Mesendoderm (in vitro differentiated cells): ENCODE results near the gene TRMT11.
"Not testable (repeated sequence)": the region's sequence is repeated elsewhere in the genome, so short reads cannot be mapped to it uniquely, and the experiment has no call there.

Experiments used
- DNase-seq: peaks from one replicate; pipeline ENCODE4 v3.0.0; 2013
- H2AK5ac ChIP-seq: 2 replicates; pipeline ENCODE4 v1.6.1; 2013; ENCODE audit warnings: low read length, inconsistent platforms
- H2BK120ac ChIP-seq: 2 replicates; pipeline ENCODE4 v1.6.1; 2013; ENCODE audit warnings: low read depth, mild to moderate bottlenecking, low read length, moderate library complexity, mixed read lengths
- H2BK15ac ChIP-seq: replicated peaks from 2 replicates; pipeline ENCODE4 v1.6.1; 2013; ENCODE audit warnings: low read depth, mild to moderate bottlenecking, moderate library complexity
- H2BK5ac ChIP-seq: 2 replicates; pipeline ENCODE4 v1.6.1; 2013; ENCODE audit warnings: low read length, inconsistent platforms
- H3K18ac ChIP-seq: 2 replicates; pipeline ENCODE4 v1.6.1; 2013; ENCODE audit warnings: mild to moderate bottlenecking, low read length, mixed read lengths
- H3K23ac ChIP-seq: one replicate; pipeline ENCODE4 v1.6.1; 2013; ENCODE audit warnings: low read length
- H3K27ac ChIP-seq: 2 replicates; pipeline ENCODE4 v1.5.1; 2013; ENCODE audit warnings: low read depth, mild to moderate bottlenecking, inconsistent platforms, low read length, moderate library complexity
- H3K27me3 ChIP-seq: 2 replicates; pipeline ENCODE4 v1.6.1; 2013; ENCODE audit warnings: low read length, control low read depth, mild to moderate bottlenecking, inconsistent platforms; ENCODE audit not compliant: insufficient read depth, poor library complexity
- H3K36me3 ChIP-seq: 2 replicates; pipeline ENCODE4 v1.6.1; 2013; ENCODE audit warnings: low read length, inconsistent platforms; ENCODE audit not compliant: control insufficient read depth, insufficient read depth
- H3K4ac ChIP-seq: one replicate; pipeline ENCODE4 v1.6.1; 2013; ENCODE audit warnings: low read depth, mild to moderate bottlenecking, low read length, moderate library complexity
- H3K4me1 ChIP-seq: 2 replicates; pipeline ENCODE4 v1.6.1; 2013; ENCODE audit warnings: low read depth, low read length, inconsistent platforms; ENCODE audit not compliant: control insufficient read depth
- H3K4me2 ChIP-seq: 2 replicates; pipeline ENCODE4 v1.6.1; 2013; ENCODE audit warnings: low read length
- H3K4me3 ChIP-seq: 2 replicates; pipeline ENCODE4 v1.5.1; 2013; ENCODE audit warnings: mild to moderate bottlenecking, low read length
- H3K56ac ChIP-seq: one replicate; pipeline ENCODE4 v1.6.1; 2013; ENCODE audit warnings: low read length
- H3K79me1 ChIP-seq: 2 replicates; pipeline ENCODE4 v1.6.1; 2013; ENCODE audit warnings: low read length, inconsistent platforms
- H3K79me2 ChIP-seq: 2 replicates; pipeline ENCODE4 v1.6.1; 2013; ENCODE audit warnings: mild to moderate bottlenecking, low read length; ENCODE audit not compliant: control insufficient read depth, insufficient read depth
- H3K9ac ChIP-seq: 2 replicates; pipeline ENCODE4 v1.6.1; 2013; ENCODE audit warnings: low read length, inconsistent platforms
- H4K5ac ChIP-seq: one replicate; pipeline ENCODE4 v1.6.1; 2013; ENCODE audit warnings: low read length
- H4K8ac ChIP-seq: one replicate; pipeline ENCODE4 v1.6.1; 2013; ENCODE audit warnings: low read depth, mild to moderate bottlenecking, control low read depth, low read length, moderate library complexity
- WGBS: extraction: QIAGEN DNeasy Blood & Tissue Kit; methylation state at CpG from one replicate; pipeline ENCODE4 v1.1.7; 2013; ENCODE audit warnings: low lambda C conversion rate, missing lambda C conversion rate; ENCODE audit not compliant: insufficient coverage; ENCODE audit errors: extremely low coverage; 5-methylcytosine and 5-hydroxymethylcytosine counted together

Gene TRMT11

DNA sequence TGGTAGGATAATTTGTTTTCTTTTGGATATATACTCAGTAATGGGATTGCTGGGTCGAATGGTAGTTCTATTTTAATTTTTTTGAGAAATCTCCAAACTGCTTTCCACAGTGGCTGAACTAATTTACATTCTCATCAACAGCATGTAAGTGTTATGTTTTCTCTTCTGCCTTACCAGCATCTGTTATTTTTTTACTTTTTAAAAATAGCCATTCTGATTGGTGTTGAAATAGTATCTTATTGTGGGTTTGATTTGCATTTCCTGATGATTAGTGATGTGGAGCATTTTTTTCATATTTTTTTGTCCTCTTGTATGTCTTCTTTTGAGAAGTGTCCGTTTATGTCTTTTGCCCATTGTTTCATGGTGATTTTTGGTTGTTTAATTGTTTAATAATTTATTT is 17.8 kb upstream of the TRMT11 start:
- Histone ChIP-seq H4K5ac (no peak overlapping the region), H3K9ac (no peak overlapping the region), H3K36me3 (no peaks in the 10 kb centered on the region), H3K4ac (no peak overlapping the region), H3K56ac (no peak overlapping the region), H3K79me1 (no peaks in the 10 kb centered on the region), H2AK5ac (no peak overlapping the region), H3K18ac (no peak overlapping the region), H4K8ac (no peak overlapping the region), H3K23ac (no peak overlapping the region), H3K4me1 (no peaks in the 10 kb centered on the region), H3K27ac (no peak overlapping the region), H3K27me3 (no peaks in the 10 kb centered on the region), H3K79me2 (no peaks in the 10 kb centered on the region), H2BK15ac (no peak overlapping the region), H2BK120ac (no peak overlapping the region), H3K4me2 (no peak overlapping the region), H3K4me3 (no peak overlapping the region), H2BK5ac (no peak overlapping the region)
- no CpG with 5 or more reads among the region's 2 CpGs for WGBS
- no peak for DNase-seq

DNA sequence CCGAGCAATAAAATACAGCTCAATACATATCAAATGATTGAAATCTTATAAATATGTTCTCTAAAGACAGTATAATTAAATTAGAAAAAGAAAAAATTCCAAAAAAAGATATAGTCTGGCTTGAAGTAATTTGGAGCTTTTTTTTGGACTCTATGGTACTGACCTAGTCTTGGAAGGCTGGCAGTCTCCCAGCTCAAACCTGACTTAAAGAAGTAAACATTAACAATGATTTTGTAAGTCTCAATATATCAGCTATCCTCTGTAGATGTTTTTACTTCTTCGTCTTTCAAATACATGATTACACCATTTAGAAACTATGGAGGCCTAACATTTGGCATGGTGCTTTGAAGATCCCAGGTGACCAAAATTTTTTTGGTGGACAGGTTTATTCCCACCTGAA is 15.6 kb upstream of the TRMT11 start:
- Histone ChIP-seq H3K79me2 (no peaks in the 10 kb centered on the region), H3K4me3 (no peak overlapping the region), H3K4me1 (no peaks in the 10 kb centered on the region), H2BK5ac (no peak overlapping the region), H3K23ac (no peak overlapping the region), H3K4ac (no peak overlapping the region), H3K9ac (no peak overlapping the region), H3K56ac (no peak overlapping the region), H3K36me3 (no peaks in the 10 kb centered on the region), H3K27ac (no peak overlapping the region), H2BK120ac (no peak overlapping the region), H3K27me3 (no peaks in the 10 kb centered on the region), H4K5ac (no peak overlapping the region), H3K4me2 (no peak overlapping the region), H3K18ac (no peak overlapping the region), H4K8ac (no peak overlapping the region), H3K79me1 (no peaks in the 10 kb centered on the region), H2BK15ac (no peak overlapping the region), H2AK5ac (no peak overlapping the region)
- no CpG with 5 or more reads among the region's 2 CpGs for WGBS
- DNase-seq = no peak

DNA sequence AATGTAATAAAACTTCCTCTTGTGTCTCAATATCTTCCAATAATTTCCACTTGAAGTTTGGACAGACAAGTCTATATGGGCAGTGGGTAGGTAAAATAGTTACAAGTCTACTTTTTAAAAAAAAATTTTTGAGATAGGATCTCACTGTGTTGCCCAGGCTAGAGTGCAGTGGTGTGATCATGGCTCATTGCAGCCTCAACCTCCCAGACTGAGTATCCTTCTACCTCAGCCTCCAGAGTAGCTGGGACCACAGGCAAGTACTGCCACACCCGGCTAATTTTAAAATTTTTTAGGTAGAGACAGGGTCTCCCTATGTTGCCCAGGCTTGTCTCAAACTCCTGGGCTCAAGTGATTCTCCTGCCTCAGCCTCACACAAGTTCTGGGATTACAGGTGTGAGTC is 13.9 kb upstream of the TRMT11 start:
- not testable (repeated sequence) for H3K4ac ChIP-seq, H3K27ac ChIP-seq, H2BK5ac ChIP-seq, H3K4me2 ChIP-seq, H4K5ac ChIP-seq, H3K79me1 ChIP-seq, DNase-seq, H2BK15ac ChIP-seq, H3K79me2 ChIP-seq, H3K9ac ChIP-seq, H2BK120ac ChIP-seq, H3K4me1 ChIP-seq, H3K36me3 ChIP-seq, H3K27me3 ChIP-seq, H3K23ac ChIP-seq, H3K4me3 ChIP-seq, H3K18ac ChIP-seq, H2AK5ac ChIP-seq, H3K56ac ChIP-seq, H4K8ac ChIP-seq
- WGBS = no CpG with 5 or more reads among the region's 1 CpG

DNA sequence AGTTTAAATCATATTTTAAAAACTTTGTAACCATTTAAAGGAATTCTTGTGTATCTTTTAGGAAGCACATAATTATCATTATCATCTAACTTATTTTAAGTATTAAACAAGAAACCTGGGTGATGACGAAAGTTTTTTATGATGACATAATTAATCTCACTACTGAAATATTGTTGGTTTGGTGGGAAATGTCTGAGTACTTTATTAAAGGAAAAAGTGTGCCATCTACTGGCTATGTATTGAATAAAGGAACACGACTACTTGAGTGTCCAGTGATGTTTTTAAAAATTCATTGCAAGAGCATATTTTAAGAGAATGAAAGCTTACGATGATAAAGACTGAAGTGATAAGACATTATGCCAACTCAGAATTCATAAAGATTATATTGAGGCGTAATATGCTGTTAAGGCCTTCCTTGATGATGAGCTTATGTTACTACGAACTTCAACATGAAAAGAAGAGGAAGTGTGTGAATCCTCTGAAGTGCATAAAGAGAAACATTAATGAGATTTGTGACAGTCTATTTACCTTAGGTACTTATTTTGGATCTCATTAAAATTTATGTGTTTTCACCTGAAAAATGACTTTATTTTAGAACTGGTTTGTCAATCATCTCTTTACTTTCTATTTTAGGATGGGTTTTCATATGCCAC is 12.0 kb upstream of the TRMT11 start:
- Histone ChIP-seq H4K8ac (no peak overlapping the region), H2BK120ac (no peak overlapping the region), H2AK5ac (no peak overlapping the region), H2BK15ac (no peak overlapping the region), H3K4me3 (no peak overlapping the region), H2BK5ac (no peak overlapping the region), H3K4me1 (no peaks in the 10 kb centered on the region), H3K23ac (no peak overlapping the region), H3K27me3 (no peaks in the 10 kb centered on the region), H3K4ac (no peak overlapping the region), H3K36me3 (no peaks in the 10 kb centered on the region), H3K79me1 (no peaks in the 10 kb centered on the region), H3K4me2 (no peak overlapping the region), H3K56ac (no peak overlapping the region), H3K27ac (no peak overlapping the region), H3K79me2 (no peaks in the 10 kb centered on the region), H3K9ac (no peak overlapping the region), H4K5ac (no peak overlapping the region), H3K18ac (no peak overlapping the region)
- no peak for DNase-seq
- no CpG with 5 or more reads among the region's 5 CpGs for WGBS

DNA sequence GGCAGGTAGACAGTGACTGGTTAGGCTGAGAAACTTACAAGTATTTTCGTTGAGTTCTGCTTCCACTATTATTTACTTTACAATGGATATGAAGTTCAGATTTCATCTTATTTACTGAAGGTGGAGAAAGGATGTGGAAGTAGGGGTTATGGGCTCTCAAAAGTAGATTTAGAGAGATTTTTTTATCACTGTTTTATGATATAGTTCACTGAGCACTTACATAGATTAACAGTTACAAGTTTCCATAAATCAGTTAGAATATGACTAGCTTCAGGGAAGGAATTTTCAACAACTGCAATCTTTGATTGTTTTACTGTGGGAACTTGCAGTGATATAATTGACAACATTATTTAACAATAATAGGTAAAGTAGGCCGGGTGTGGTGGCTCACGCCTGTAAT is 7.2 kb upstream of the TRMT11 start:
- H3K36me3 ChIP-seq = no peaks in the 10 kb centered on the region
- no peak overlapping the region for H4K5ac ChIP-seq
- H3K4me3 ChIP-seq = no peak overlapping the region
- H3K23ac ChIP-seq = no peak overlapping the region
- no peak overlapping the region for H4K8ac ChIP-seq
- no peak for DNase-seq
- no peak overlapping the region for H3K9ac ChIP-seq
- peaks cover 2% of the 10 kb centered on the region for H3K4me1 ChIP-seq
- no peak overlapping the region for H3K4ac ChIP-seq
- H3K79me2 ChIP-seq = no peaks in the 10 kb centered on the region
- no peaks in the 10 kb centered on the region for H3K27me3 ChIP-seq
- H3K27ac ChIP-seq = no peak overlapping the region
- no peak overlapping the region for H2AK5ac ChIP-seq
- H2BK120ac ChIP-seq = no peak overlapping the region
- H3K79me1 ChIP-seq = no peaks in the 10 kb centered on the region
- no peak overlapping the region for H2BK15ac ChIP-seq
- no peak overlapping the region for H3K18ac ChIP-seq
- no CpG with 5 or more reads among the region's 3 CpGs for WGBS
- no peak overlapping the region for H3K4me2 ChIP-seq
- H2BK5ac ChIP-seq = no peak overlapping the region
- no peak overlapping the region for H3K56ac ChIP-seq

DNA sequence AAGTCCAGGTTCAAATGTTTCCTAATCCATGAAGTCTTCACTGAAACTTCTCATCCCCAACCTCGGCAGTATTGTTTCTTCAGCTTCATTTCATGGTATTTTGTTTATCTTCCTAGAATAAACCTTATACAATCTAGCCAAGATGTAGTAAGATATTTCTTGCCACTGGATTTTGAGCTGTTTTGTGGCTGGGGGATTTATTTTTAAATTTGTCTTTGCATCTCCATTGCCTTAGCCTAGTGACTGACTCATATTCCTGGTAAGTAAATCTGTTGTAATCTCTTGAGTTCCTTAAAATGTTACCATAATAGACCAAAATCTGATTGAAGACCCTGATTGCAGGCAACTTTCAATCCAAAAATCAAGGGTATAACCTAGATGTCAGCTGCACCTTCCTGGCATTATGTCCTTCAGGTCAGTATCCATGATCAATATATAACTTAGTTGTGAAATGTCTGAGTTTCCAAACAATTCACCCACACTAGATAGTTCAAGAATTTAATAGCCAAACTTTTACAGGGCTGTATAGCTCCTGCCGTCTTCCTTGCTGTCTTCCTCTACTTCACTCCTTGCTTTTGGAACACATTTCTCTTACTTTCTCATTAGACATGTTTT is 4.7 kb upstream of the TRMT11 start:
- no peak overlapping the region for H2BK120ac ChIP-seq
- H4K5ac ChIP-seq = no peak overlapping the region
- H3K4ac ChIP-seq = no peak overlapping the region
- no peak overlapping the region for H3K27ac ChIP-seq
- peaks cover under 1% of the 10 kb centered on the region for H3K79me1 ChIP-seq
- no CpG with 5 or more reads among the region's 2 CpGs for WGBS
- H3K4me2 ChIP-seq = no peak overlapping the region
- H3K56ac ChIP-seq = no peak overlapping the region
- no peak overlapping the region for H3K9ac ChIP-seq
- DNase-seq = no peak
- no peaks in the 10 kb centered on the region for H3K27me3 ChIP-seq
- no peak overlapping the region for H4K8ac ChIP-seq
- no peak overlapping the region for H3K23ac ChIP-seq
- peaks cover 2% of the 10 kb centered on the region for H3K4me1 ChIP-seq
- no peak overlapping the region for H3K4me3 ChIP-seq
- H2BK15ac ChIP-seq = no peak overlapping the region
- H3K18ac ChIP-seq = no peak overlapping the region
- no peak overlapping the region for H2BK5ac ChIP-seq
- peaks cover 3% of the 10 kb centered on the region for H3K79me2 ChIP-seq
- no peak overlapping the region for H2AK5ac ChIP-seq
- H3K36me3 ChIP-seq = no peaks in the 10 kb centered on the region
